HG03095 (cell line): ENCODE data around the gene FSTL4.

Source experiments
- ATAC-seq: cut with Tn5 transposase; IDR thresholded peaks from one replicate; pipeline ENCODE4 v1.9.1; 2021; ENCODE audit warnings: moderate library complexity; ENCODE audit not compliant: unreplicated experiment

The FSTL4 gene

DNA sequence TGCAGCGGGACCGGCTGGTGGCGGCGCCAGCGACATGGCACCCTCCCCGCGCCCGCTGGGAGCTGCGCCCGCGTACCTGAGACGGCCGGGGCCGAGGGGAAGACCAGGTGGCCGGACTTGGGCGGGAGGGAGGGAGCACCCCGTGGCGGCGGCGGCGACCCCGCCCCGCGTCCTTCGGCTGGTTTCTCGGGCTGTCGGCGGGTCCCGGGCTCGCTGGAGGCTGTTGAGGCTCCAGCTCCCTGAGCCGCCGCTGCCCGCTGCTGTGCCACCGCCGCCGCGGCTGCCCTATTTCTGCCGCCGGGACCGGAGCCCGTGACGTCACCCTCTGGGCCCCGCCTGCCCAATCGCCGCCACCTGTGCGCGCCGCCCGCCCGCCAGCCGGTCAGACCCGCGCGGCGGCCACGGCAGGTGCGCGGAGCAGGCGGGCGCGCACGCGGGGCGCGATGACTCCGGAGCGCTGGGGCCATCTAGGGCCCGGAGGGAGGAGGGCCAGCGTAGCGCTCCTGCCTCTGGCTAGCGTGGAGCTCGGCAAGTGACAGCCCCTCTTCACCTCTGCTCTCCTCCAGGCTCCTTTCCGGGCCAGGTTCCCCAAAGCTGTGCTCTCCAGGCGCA, at the start of gene FSTL4:
Gene FSTL4 (minus strand): TSS at position 293 of the 612 bp plus-strand sequence.
- ATAC-seq: no peak

DNA sequence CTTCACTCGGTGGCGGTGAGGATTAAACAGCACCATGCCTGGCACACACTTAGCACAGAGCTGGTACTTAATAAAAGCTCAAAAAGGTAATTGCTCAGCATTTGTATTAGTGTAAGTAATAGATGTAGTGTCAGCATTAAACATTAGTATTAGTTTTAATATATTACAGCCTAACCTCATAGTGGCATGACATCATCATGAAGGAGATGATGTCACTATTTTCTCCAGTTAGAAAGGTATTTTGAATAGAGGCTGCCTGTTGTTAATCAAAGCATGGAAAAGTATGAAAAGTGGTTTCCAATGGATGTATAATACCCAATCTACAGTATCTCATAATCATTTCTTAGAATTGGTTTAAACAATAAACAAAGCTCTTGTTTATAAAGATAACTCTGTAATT, 49.0 kb upstream of the FSTL4 start:
- no peak for ATAC-seq

DNA sequence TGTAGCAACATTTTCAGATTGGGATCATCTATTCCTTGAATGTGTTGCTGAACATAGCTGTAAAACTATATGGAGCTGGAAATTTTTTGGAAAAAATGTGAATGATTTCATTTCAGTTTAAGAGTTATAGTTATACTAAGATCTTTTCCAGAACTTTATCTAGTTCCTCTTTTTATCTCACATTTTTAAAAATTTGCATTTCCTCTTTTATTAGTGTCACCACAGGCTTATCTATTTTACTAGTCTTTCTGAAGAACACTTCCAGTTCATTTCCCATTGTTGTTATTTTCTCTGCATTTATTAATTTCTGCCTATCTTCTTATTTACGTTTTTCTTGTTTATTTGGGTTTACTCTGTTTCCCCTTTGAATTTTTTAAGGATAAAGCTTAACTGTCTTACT, 46.0 kb upstream of the FSTL4 start:
- ATAC-seq: no peak

DNA sequence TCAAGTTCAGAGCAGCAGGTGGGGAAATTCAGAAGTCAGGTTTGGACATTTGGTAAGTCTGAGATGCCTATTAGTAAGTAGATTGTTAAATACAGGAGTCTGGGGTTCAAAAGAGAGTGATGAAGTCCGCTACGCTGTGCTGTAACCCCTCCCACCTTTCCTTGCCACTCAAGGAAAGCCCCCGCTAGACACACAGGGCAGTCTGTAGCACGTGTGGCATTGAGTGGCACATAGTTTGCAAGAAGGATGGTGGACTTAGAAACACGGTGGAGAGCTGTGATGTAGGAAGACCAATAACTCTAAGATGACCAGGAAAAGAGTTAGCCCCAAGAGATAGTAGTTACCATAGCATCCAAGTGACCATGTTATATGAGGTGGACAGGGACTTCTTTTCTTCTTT, 44.7 kb upstream of the FSTL4 start:
- ATAC-seq: no peak

DNA sequence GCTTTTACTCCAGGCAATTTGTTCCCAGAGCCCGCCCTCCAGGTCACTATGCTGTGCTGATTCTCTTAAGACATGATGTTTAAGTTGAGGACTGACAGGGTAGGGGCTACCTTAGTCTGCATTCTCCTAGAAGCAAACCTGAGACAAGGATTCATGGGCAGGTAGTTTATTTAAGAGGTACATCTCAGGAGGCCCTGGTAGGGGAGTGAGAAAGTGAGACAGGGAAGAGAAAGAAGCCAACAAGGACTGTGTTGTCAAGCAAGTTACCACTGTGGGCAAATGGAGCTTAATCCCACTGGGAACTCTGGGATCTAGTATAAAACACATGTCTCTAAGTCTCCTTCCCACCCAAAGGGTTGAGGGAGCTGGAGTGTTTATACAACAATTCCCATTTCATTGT, 43.6 kb upstream of the FSTL4 start:
- no peak for ATAC-seq

DNA sequence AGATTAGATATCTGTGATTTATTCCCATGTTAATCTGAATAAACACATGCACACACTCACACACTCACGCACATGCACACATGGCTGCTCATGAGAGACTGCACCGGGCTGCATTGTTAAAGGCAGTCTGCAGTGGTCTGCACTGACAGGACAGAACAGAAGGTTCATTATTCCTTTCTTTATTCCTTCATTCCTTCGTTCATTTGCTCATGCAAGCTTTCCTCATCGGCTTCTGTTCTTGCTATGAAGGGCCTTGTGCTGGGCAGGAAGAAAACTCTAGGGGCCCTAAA, 41.4 kb upstream of the FSTL4 start:
- no peak for ATAC-seq

DNA sequence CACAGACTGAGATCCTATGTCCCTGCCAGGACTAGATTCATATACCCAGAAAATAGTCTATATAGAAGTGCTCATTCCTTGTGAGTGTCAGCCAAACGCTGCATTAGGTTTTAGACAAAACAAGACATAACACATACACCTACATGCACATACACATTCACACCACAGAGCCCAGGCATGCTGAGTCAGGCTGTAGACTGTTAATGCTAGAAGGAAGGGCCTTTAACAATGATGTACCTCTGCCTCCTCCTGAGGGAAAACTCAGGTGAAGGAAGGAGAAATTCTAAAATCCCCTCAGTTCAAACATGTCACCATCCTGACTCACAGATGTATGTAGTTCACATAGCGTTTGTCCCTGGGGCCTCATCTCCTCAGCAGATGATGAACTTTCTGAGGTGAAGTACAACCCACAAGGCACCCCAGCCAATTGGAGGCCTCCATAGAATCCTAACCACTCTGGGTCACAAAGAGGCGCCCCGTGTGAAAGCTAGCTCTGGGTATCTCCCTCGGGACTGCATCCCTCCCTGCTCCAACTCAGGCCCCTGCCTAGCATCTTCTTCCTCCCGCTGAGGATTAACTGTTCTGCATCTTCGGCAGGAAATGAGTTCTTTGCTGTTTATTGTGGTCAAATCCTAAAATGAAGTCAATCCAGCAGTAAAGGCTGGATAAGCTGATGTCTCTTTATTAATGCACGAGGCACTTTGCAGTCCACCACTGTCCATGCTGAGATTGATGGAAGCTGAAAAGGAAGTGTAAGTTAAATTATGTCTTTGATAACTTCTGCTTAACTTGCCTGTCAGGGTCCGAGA, 40.8 kb upstream of the FSTL4 start:
- no peak for ATAC-seq

DNA sequence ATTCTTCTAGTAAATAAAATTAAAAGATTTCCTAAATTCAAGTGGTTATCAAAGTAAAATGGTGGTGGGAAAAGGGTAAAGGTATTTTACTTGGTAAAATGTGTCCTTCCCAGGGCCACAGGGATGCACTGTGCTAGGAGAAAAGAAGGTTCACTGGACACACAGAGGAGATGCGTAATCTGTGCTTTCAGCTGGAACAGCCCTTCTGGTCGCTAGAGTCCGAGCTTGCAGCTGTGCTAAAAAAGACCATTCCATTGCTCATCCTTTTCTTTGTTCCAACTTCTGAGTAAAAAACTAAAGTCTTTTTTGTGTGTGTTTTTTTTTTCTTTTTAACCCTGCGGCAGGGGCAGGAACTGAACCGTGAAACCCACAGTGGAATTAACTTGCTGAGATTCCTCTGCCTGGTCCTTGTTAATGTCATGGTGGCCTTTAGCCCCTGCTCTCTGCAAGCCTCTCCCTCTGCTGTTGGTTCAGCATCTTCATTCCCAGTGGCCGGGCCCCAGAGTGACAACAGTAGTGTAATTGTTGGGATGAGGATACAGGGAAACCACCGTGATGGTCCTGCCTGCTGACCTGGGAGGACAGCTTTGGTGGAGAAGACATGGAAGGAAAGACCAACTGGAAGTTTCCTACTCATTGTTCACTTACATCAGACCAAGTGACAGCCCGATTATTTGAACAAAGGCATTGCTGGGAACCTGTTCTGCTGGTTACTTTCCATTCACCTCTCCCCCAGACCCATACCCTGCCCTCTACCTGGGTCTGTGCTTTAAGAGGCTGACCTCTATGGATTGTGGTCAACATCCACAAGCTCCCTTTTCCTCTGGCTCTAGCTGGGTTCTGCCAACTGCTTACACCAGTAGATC, 31.9 kb upstream of the FSTL4 start:
- ATAC-seq: no peak

DNA sequence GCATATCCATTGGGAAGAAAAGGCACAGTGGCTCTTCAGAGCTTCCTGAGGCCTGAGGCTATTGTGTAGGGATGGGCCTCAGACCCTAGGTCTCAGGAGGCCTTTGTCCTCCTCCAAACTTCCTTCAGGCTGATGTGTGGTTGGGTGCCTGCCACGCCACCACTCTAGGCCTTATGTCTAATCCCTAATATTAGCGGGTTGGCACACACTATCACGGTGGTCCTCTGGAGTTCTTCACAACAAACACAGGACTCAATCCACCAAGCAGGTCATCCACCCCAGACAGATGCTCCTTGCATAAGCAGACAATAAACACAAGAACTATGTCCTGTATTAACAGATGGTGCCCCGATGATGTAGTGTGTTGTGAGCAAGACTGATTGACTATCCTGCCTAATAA, 31.0 kb upstream of the FSTL4 start:
- ATAC-seq: no peak

DNA sequence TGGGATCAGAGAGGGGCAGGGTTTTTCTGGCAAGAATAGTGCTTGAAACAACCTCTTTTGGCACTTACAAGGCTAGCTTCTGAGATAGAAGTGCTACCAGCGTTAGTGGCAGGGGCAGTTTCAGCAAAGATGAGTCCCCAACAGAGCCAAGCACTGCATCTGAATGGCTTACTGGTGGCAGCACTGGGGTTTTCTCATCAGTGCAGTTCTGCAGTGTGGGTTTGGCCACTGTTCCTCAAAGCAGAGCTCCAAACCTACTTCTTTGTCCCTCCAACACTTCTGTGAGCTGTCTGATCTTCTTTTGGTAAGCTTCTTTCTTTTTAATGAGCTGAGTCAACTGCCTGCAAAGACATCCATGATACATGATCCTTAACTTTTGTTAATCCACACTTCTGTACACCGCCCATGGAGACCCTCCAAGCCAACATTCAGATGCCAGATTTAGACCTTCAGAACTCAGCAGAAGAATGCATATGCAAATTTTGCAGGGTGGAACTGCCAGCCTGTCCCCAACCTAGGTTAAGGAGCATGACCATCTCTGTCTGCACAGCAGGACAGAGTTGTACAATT, 29.9 kb upstream of the FSTL4 start:
- ATAC-seq: no peak

DNA sequence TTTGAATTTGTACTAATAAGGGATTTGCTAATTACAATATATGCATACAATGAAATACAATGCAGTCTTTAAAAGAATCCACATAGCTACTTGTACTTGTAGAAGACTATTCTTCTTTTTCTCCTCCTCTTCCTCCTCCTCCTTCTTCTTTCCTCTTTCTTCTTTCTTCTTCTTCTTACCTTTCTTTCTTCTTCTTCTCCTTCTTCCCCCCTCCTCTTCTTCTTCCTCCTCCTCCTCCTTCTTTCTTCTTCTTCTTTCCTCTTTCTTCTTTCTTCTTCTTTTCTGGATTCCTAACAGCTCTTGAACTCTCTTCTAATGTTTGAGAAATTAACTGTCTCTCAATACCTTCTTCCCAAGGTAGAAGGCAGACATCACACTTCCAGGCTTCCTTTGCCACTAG, 29.3 kb upstream of the FSTL4 start:
- no peak for ATAC-seq

DNA sequence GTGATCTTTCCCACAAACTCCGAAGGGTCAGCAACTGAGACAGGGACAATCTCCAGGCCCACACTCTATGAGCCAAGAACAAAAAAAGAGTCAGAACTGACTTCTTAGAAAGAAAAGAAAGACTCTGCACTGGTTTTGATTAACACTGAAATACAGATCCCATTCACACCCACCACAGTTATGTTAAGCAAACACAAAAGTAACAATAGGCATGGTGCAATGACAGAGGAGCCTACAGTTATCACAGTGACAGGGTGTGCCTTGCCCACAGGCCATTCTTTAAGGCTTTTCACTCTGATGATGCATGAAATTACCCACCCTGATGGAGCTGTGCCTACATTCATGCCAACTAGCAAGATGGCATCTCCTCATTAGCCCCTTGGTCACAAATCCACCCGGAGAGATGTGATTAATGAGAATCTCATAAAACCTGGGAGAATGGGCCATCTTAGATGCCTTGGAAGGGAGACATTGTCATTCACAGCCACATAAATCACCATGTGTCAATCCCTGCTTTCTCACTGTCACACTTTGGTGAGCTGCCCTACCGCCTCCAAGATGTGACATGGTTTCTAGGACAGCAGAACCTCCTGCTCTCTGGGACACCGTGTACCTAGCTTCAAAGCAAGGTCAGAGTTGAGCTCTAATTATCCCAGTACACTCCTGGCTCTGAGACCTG, 27.6 kb upstream of the FSTL4 start:
- ATAC-seq: no peak

DNA sequence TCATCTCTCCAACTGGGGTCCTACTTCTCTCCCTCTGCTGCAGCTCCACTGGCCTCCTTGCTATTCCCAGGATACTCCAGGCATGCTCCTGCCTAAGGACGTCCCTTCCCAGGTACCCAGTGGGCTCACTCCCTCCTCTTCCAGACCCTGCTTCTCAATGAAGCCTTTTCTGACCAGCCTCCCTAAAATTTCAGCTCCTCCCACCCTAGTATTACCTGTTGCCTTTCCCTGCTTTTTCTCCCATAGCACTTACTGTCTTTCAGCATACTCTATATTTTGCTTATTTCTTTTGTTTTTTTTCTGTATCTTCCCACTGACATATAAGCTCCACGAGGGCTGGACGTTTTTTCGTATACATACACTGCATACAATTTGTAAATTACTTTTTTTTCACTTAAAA, 26.1 kb upstream of the FSTL4 start:
- ATAC-seq: no peak

DNA sequence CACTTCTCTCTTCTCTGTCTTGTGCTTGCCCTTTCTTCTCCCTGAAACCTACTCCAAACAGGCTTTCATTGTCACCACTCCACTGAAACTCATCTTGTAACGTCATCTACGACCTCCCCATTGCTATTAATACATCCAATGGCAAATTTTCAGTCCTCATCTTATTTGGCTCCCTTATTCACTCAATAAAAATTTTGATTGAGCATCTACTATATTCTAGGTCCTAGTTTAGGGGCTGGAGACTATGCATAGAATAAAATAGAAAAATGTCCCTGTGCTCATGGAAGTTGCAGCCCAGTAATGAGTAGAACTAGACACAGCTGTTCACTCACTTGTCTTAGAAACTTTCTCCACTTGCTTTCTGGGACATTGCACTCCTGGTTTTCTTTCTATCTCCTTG, 24.9 kb upstream of the FSTL4 start:
- ATAC-seq: no peak

DNA sequence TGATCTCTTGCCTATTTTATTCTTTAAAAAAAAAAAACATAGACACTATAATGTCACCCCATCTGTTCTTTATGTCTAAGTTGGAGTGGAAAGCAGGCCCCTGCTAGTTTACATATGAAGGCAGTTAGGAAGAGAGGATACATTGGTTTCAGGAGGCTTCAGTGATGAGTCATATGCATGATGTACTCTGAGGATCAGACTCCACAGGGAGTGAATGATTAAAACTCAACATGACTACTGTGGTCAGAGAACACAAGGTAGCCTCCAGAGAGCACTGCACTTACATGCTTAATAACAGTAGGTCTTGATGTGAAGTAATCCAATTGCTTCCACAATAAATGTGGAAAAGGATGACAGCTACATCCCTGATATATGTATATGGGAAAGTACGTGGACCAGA, 22.7 kb upstream of the FSTL4 start:
- no peak for ATAC-seq

DNA sequence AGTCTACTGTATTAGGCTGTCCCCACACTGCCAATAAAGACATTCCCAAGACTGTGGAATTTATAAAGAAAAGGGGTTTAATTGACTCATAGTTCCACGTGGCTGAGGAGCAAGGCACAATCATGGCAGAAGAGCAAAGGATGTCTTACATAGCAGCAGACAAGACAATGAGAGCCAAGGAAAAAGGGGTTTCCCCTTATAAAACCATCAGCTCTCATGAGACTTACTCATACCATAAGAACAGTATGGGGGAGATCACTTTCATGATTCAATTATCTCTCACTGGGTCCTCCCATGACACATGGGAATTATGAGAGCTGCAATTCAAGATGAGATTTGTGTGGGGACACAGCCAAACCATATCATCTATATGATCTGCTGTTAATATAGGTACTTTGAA, 14.8 kb upstream of the FSTL4 start:
- ATAC-seq: no peak

DNA sequence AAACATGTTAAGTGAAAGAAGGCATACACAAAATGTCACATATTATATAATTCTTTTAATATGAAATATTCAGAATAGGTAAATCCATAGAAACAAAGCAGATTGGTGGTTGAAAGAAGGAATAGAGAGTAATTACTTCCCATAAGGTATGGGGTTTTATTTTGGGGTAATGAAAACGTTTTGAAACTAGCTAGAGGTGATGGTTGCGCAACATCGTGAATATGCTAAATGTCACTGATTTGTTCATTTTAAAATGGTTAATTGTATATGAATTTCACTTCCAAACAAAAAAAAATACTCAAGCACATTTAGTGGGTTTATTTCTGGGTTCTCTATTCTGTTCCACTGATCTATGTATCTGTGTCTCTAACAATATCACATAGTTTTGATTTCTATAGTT, 12.0 kb upstream of the FSTL4 start:
- ATAC-seq: no peak

DNA sequence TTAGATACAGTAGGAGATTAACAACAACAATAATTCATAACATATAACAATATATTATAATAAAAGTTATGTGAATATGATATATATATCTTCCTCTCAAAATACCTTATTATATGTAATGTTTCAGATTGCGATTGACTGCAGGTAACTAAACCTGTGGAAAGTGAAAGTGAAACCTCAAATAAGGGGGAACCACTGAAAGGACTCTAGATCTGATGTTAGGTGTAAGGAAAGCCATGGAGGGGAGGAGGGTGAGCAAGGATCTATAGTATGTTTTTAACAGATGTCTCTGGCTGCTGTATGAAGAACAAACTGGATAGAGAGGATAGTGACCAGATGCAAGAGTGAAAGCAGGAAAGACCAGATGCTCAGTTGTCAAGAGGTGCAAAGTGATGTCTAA, 5.8 kb upstream of the FSTL4 start:
- no peak for ATAC-seq

DNA sequence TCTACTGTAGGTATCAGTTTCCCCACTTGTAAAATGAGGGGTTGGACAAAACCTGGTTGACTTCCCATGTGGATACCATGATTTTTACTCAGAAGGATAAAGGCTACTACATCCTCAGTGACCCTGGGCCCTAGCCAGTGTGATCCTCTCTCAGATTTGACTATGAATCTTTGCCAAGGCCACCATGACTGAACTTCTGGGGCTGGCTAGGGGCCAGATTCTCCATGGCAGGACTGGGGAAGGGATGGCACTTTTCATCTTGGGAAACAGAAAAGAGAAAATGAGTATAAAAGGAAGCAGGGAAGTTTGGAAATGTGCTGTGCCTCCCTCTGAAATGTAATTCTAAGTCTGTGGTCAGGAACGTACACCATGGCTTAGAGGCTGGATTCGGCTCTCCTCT, 1.4 kb upstream of the FSTL4 start:
- no peak for ATAC-seq

DNA sequence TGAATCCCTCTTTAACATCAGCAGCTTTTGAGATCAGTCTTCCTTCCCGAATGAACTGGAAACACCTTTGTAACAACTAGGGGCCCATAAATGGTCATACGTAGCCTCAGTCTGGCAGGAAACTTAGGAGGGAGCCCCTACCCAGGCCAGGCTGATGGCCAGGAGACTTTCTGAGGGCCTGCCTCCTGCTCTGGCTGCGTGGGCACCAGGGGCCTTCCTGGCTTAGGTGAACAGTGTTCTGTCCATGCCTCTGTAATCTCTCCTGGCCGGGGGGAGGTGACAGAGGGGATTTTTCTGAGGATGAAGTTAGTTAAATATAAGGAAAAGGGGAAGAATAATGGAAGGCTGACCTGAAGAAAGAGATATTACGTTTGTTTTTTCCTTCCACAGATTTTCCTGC, 843 bp upstream of the FSTL4 start:
- no peak for ATAC-seq
